HepG2 (cell line): ENCODE results near the gene HIVEP2. TPM values are rescaled to one million over a fixed set of nuclear protein-coding genes. Genes with fewer than 3 reads are reported as not detected.

Experiments used
- ATAC-seq: fragments of 200-7000 bp; cut with Tn5 transposase; 3 replicates; pipeline ENCODE4 v1.9.1; 2020; ENCODE audit warnings: mild to moderate bottlenecking, moderate library complexity
- BruUV-seq: library from RNA; stranded (reverse); fragments of 400-500 nt; replicated peaks from 2 replicates; lab custom pipeline; 2021; lab: Mats Ljungman, UMichigan
- CTCF ChIA-PET: fragments of 300-600 bp; formaldehyde crosslinking; extraction: SDS; loops from one replicate; lab custom pipeline; 2021; ENCODE audit warnings: low total read pairs, inconsistent platforms, low intra/inter-chr PET ratio; lab: Yijun Ruan, JAX
- POLR2A ChIA-PET: fragments of 350-600 bp; sonication (Branson Sonifier 250); formaldehyde crosslinking; loops from one replicate; lab custom pipeline; 2020; ENCODE audit warnings: antibody characterized with exemption, inconsistent platforms; lab: Yijun Ruan, JAX
- DNase-seq: peaks from one replicate; pipeline ENCODE4 v3.0.0-alpha.2; 2015; ENCODE audit warnings: low spot score
- FAIRE-seq: peaks from 3 replicates; lab custom pipeline; 2011; peaks lifted over from hg19 to GRCh38; lab: Jason Lieb, UNC
- H2AFZ ChIP-seq: one replicate; pipeline ENCODE4 v1.6.1; 2011; ENCODE audit warnings: low read length, inconsistent platforms
- H3K27ac ChIP-seq: fragments of 300-600 bp; 3 replicates; pipeline ENCODE4 v1.8.0; 2011; ENCODE audit warnings: mixed run types, mild to moderate bottlenecking, mixed read lengths, low read length, inconsistent platforms; ENCODE audit not compliant: insufficient read depth; ENCODE audit errors: extremely low read length
- H3K27me3 ChIP-seq, 2 experiments: fragments of 200-600 bp in 1 of 2; 2 replicates in 1 of 2; 3 replicates in 1 of 2; pipeline versions ENCODE4 v1.6.0 to v1.8.0; 2011; ENCODE audit warnings: low read length in 2 of 2, mild to moderate bottlenecking in 2 of 2, moderate library complexity in 2 of 2, inconsistent platforms in 1 of 2; ENCODE audit not compliant: insufficient read depth in 2 of 2, control insufficient read depth in 1 of 2
- H3K36me3 ChIP-seq, 2 experiments: fragments of 200-600 bp in 1 of 2; replicated peaks in 1 of 2; 2 replicates in 1 of 2; 3 replicates in 1 of 2; pipeline versions ENCODE4 v1.5.1 to v1.8.0; 2011; ENCODE audit warnings: low read length in 2 of 2, inconsistent platforms in 1 of 2; ENCODE audit not compliant: insufficient read depth in 2 of 2, control insufficient read depth in 1 of 2
- H3K4me1 ChIP-seq: 2 replicates; pipeline ENCODE4 v1.5.1; 2012; ENCODE audit warnings: low read length, inconsistent platforms; ENCODE audit not compliant: insufficient read depth
- H3K4me2 ChIP-seq: 2 replicates; pipeline ENCODE4 v1.6.0; 2011; ENCODE audit warnings: low read depth, low read length, inconsistent platforms
- H3K4me3 ChIP-seq, 3 experiments: fragments of 200-600 bp in 1 of 3; sonication (generic), shearing (Covaris generic) in 1 of 3; replicated peaks in 1 of 3; 2 replicates each; pipeline ENCODE4 v1.5.1; 2011 to 2016; ENCODE audit warnings: low read length in 3 of 3, inconsistent platforms in 2 of 3, low read depth in 2 of 3, mild to moderate bottlenecking in 2 of 3, control low read depth in 1 of 3, mixed read lengths in 1 of 3; ENCODE audit not compliant: insufficient read depth in 1 of 3
- H3K79me2 ChIP-seq: one replicate; pipeline ENCODE4 v1.6.1; 2011; ENCODE audit warnings: low read length, inconsistent platforms; ENCODE audit not compliant: insufficient read depth
- H3K9ac ChIP-seq: 2 replicates; pipeline ENCODE4 v1.6.0; 2011; ENCODE audit warnings: mild to moderate bottlenecking, low read depth, low read length, inconsistent platforms; ENCODE audit not compliant: insufficient read depth
- H3K9me3 ChIP-seq: 2 replicates; pipeline ENCODE4 v1.5.1; 2012; ENCODE audit warnings: mild to moderate bottlenecking, low read length
- H4K20me1 ChIP-seq: 2 replicates; pipeline ENCODE4 v1.6.0; 2011; ENCODE audit warnings: inconsistent platforms, mild to moderate bottlenecking, low read length, moderate library complexity; ENCODE audit not compliant: insufficient read depth
- BRF2 ChIP-seq: sonication (generic); formaldehyde crosslinking; IDR thresholded peaks from 2 replicates; pipeline ENCODE4 v1.8.1; 2022; ENCODE audit warnings: mild to moderate bottlenecking, missing genetic modification reagents
- HBP1 ChIP-seq: IDR thresholded peaks from 2 replicates; pipeline ENCODE4 v1.6.1; 2016; ENCODE audit warnings: low read depth, control low read depth
- HNRNPK ChIP-seq: fragments of 200-400 bp; formaldehyde crosslinking; IDR thresholded peaks from 2 replicates; pipeline ENCODE4 v1.6.1; 2018; ENCODE audit warnings: low read length, low read depth, moderate library complexity, mild to moderate bottlenecking; ENCODE audit not compliant: poor library complexity, severe bottlenecking
- JUND ChIP-seq: sonication (generic); formaldehyde crosslinking; IDR thresholded peaks from 2 replicates; pipeline ENCODE4 v1.8.0; 2022; ENCODE audit warnings: mild to moderate bottlenecking, missing genetic modification reagents
- MED1 ChIP-seq: sonication (generic); formaldehyde crosslinking; IDR thresholded peaks from 2 replicates; pipeline ENCODE4 v1.4.0; 2020; ENCODE audit warnings: missing genetic modification reagents
- ZBTB39 ChIP-seq: sonication (generic); formaldehyde crosslinking; IDR thresholded peaks from 2 replicates; pipeline ENCODE4 v1.5.0; 2020; ENCODE audit warnings: missing genetic modification reagents
- WGBS: methylation state at CpG from one replicate; pipeline ENCODE4 v1.1.6; 2017; ENCODE audit warnings: low lambda C conversion rate; 5-methylcytosine and 5-hydroxymethylcytosine counted together
- in situ Hi-C: cut with HindIII; loops from 2 replicates; pipeline ENCODE4 v1.10.0; 2017; ENCODE audit warnings: low pct_unique_long_range_greater_than_20kb; ENCODE audit not compliant: extremely low pct_ligation_motif_present
- intact Hi-C: fragments of 100-400 bp; cut with micrococcal nuclease; formaldehyde crosslinking; loops from one replicate; pipeline ENCODE4 v1.10.0; 2022; ENCODE audit not compliant: unreplicated experiment
- polyA plus RNA-seq, 8 experiments: library from polyadenylated mRNA; depleted of rRNA in 3 of 8; stranded (reverse) in 7 of 8; unstranded in 1 of 8; fragments of >200 nt; fragmentation: Illumina TruSeq in 4 of 8; extraction: Trizol in 4 of 8; gene quantifications; 2 replicates each; pipeline versions ENCODE4 v1.2.1 to v1.2.3, GENCODE V29; 2011 to 2016; ENCODE audit warnings: low read depth in 4 of 8, missing spikeins in 1 of 8, mixed read lengths in 1 of 8; ENCODE audit not compliant: insufficient read depth in 1 of 8
- total RNA-seq, 5 experiments: library from RNA; depleted of rRNA; stranded (reverse); fragments of >200 nt; fragmentation: Illumina TruSeq; extraction: Trizol; gene quantifications; 2 replicates each; pipeline ENCODE4 v1.2.3, GENCODE V29; 2016; ENCODE audit warnings: low read depth in 1 of 5

Gene HIVEP2
- total and polyA plus RNA-seq, 2 of the 13 experiments (the other 11 are each of a cell fraction or from before 2014, with no cell fraction given), result 3.4 to 12.9 TPM

- FAIRE-seq (no peak), DNase-seq (no peak), ATAC-seq (no peak)
- Histone ChIP-seq H4K20me1 (no peaks in the 10 kb centered on the region), H3K9ac (no peak overlapping the region), H3K36me3 (no peaks in the 10 kb centered on the region), H3K4me2 (no peak overlapping the region), H2AFZ (no peak overlapping the region), H3K9me3 (no peaks in the 10 kb centered on the region), H3K27ac (no peak overlapping the region), H3K4me1 (peaks cover 30% of the 10 kb centered on the region), H3K27me3 (no peaks in the 10 kb centered on the region), H3K79me2 (no peaks in the 10 kb centered on the region), H3K4me3 (no peak overlapping the region)
- WGBS, result 97% methylated on average over 4 of the region's 4 CpGs
- in situ Hi-C loops (no loop called here), intact Hi-C loops (no loop called here)
- TF ChIP-seq HNRNPK (no peak), ZBTB39 (CRISPR knock-in tag) (no peak), JUND (CRISPR knock-in tag) (no peak), BRF2 (CRISPR knock-in tag) (no peak), MED1 (CRISPR knock-in tag) (no peak), HBP1 (CRISPR knock-in tag) (no peak)
- BruUV-seq, result no TSS peak
- POLR2A ChIA-PET, result no interaction called here
- CTCF ChIA-PET, result no interaction called here
Observed at GRCh38 chr6:142821860-142822259, 123.1 kb downstream of the HIVEP2 start.
